Mesothelial cell of epicardium (in vitro differentiated cells): ENCODE results near the gene TBCD. TPM values are rescaled to one million over a fixed set of nuclear protein-coding genes. Genes with fewer than 3 reads are reported as not detected.

Experiments
- DNase-seq, 2 experiments: peaks; one replicate each; pipeline ENCODE4 v3.0.0; 2021; ENCODE audit warnings: low spot score in 2 of 2; ENCODE audit not compliant: unreplicated experiment in 2 of 2
- H3K27ac Mint-ChIP-seq: 2 replicates; pipeline ENCODE4 v1.8.0; 2021; ENCODE audit warnings: mixed read lengths
- H3K27me3 Mint-ChIP-seq: 2 replicates; pipeline ENCODE4 v1.8.0; 2021; ENCODE audit warnings: low read depth, mixed read lengths
- H3K36me3 Mint-ChIP-seq: 2 replicates; pipeline ENCODE4 v1.8.0; 2021; ENCODE audit warnings: mixed read lengths
- H3K4me1 Mint-ChIP-seq: 2 replicates; pipeline ENCODE4 v1.8.0; 2021; ENCODE audit warnings: mixed read lengths
- H3K4me3 Mint-ChIP-seq: 2 replicates; pipeline ENCODE4 v1.8.0; 2021; ENCODE audit warnings: mild to moderate bottlenecking, moderate library complexity, mixed read lengths
- H3K9me3 Mint-ChIP-seq: 2 replicates; pipeline ENCODE4 v1.8.0; 2021; ENCODE audit warnings: mixed read lengths
- CTCF ChIP-seq: fragments of 200-600 bp; sonication (generic); IDR thresholded peaks from one replicate; pipeline ENCODE4 v1.5.0; 2021; ENCODE audit warnings: antibody characterized with exemption; ENCODE audit not compliant: unreplicated experiment
- total RNA-seq: library from RNA; stranded (reverse); gene quantifications from 3 replicates; pipeline ENCODE4 v1.2.1, GENCODE V29; 2021

The TBCD gene
- total RNA-seq, 1 donor from 2014 or later, result 117 TPM

DNA sequence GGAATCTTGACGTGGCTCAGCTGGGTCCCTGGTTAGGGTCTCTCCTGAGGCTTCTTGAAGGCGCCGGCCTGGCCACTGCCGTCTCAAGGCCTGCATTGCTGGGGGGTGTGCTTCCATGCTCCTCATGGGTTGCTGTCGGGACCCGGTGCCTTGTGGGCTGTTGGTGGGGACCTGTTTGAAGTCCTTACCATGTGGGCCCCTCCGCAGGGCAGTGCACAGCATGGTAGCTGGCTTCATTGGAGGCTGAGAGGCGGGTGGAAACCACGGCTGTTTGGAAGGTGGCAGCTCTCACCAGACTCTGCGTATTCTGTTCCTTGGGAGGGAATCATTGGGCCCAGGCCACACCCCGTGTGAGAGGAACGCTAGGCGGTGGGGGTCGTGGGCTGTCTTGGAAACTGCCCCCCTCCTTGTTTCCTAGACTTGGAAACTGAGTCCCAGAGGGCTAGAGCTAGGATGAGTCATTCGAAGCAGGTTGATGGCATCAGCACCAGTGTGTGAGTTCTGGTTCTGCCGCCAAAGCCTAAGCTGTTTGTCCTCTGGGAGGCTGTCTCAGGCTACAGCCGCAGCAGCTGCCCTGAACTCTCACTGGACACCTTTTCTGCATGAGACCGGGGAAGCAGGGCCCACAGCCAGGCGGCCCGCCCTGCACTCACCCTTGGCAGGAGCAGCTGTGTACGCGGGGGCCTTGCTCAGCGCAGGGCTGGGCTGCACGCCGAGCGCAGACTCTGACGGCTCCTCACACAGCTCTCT lies 52.8 kb downstream of the TBCD start:
- peaks cover 15% of the 10 kb centered on the region for H3K9me3 Mint-ChIP-seq
- H3K27ac Mint-ChIP-seq, result no peak overlapping the region
- H3K27me3 Mint-ChIP-seq, result no peaks in the 10 kb centered on the region
- no peak for DNase-seq
- H3K36me3 Mint-ChIP-seq, result peaks cover 32% of the 10 kb centered on the region
- no peak overlapping the region for H3K4me3 Mint-ChIP-seq
- TF ChIP-seq CTCF, result no peak
- peaks cover 14% of the 10 kb centered on the region for H3K4me1 Mint-ChIP-seq

DNA sequence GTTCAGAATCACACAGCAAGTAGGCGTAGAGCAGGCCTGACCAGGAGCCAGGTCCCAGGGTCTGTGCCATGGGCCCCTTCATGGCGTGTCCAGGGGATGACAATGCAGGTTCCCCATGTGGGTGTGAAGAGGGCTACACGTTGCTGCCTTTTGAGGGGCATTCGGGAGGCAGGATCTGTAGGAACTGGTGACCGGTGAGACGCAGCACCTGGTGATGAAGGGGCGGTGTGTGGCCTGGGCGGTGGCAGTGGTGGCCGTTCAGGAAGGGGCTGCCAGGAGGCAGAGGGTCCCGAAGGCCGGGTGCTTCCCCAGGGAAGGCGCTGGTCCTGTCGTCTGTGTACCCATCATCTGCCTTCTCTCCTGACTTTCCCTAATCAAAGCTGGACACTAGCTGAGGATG lies 53.4 kb downstream of the TBCD start:
- Mint-ChIP-seq H3K4me3 (no peak overlapping the region), H3K9me3 (peaks cover 15% of the 10 kb centered on the region)
- no peak for TF ChIP-seq CTCF

GRCh38 chr17:82805823-82806222 lies 54.0 kb downstream of the TBCD start:
- H3K9me3 Mint-ChIP-seq, result peaks cover 15% of the 10 kb centered on the region
- no peaks in the 10 kb centered on the region for H3K27me3 Mint-ChIP-seq
- H3K4me1 Mint-ChIP-seq, result peaks cover 18% of the 10 kb centered on the region
- no peak overlapping the region for H3K27ac Mint-ChIP-seq
- no peak for TF ChIP-seq CTCF
- DNase-seq, result no peak
- H3K4me3 Mint-ChIP-seq, result no peak overlapping the region
- peaks cover 22% of the 10 kb centered on the region for H3K36me3 Mint-ChIP-seq

More for the DNA sequence above, 53.4 kb downstream of the TBCD start:
- Mint-ChIP-seq H3K27ac (no peak overlapping the region), H3K27me3 (no peaks in the 10 kb centered on the region), H3K36me3 (peaks cover 26% of the 10 kb centered on the region), H3K4me1 (peaks cover 18% of the 10 kb centered on the region)
- DNase-seq, result no peak

DNA sequence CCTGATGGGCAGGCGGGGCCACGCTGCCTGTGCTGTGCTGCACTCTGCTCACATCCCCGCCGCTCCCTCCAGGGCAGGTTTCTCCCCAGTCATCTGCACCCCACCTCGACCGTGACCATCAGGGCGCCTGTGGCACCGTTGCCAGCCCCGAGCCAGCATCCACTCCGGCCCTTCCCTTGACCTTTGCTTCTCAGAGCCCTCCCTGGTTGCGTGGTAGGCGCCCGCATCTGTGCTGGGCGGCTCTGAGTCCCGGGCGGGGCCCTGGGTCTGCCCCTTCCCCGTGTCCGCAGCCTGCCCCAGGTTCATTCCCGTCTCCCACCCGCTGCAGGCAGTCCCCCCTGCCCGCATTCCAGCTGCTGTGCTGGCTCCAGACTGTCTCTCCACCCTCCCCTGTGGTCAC lies 54.8 kb downstream of the TBCD start:
- peaks cover 18% of the 10 kb centered on the region for H3K4me1 Mint-ChIP-seq
- no peak overlapping the region for H3K4me3 Mint-ChIP-seq
- no peaks in the 10 kb centered on the region for H3K27me3 Mint-ChIP-seq
- peaks cover 9% of the 10 kb centered on the region for H3K9me3 Mint-ChIP-seq
- H3K27ac Mint-ChIP-seq, result peak overlapping the region; percentile 56
- peaks cover 18% of the 10 kb centered on the region for H3K36me3 Mint-ChIP-seq
- no peak for DNase-seq
- no peak for TF ChIP-seq CTCF

GRCh38 chr17:82807101-82807500 lies 55.2 kb downstream of the TBCD start:
- peaks cover 14% of the 10 kb centered on the region for H3K36me3 Mint-ChIP-seq
- H3K4me1 Mint-ChIP-seq, result peaks cover 18% of the 10 kb centered on the region
- DNase-seq, result no peak
- H3K4me3 Mint-ChIP-seq, result no peak overlapping the region
- H3K9me3 Mint-ChIP-seq, result peaks cover 7% of the 10 kb centered on the region
- TF ChIP-seq CTCF, result no peak
- H3K27me3 Mint-ChIP-seq, result no peaks in the 10 kb centered on the region
- peak overlapping the region; percentile 56 for H3K27ac Mint-ChIP-seq

- DNase-seq, result no peak
- no peaks in the 10 kb centered on the region for H3K27me3 Mint-ChIP-seq
- peaks cover 11% of the 10 kb centered on the region for H3K36me3 Mint-ChIP-seq
- H3K27ac Mint-ChIP-seq, result no peak overlapping the region
- peaks cover 4% of the 10 kb centered on the region for H3K9me3 Mint-ChIP-seq
- peaks cover 18% of the 10 kb centered on the region for H3K4me1 Mint-ChIP-seq
- no peak for TF ChIP-seq CTCF
- no peak overlapping the region for H3K4me3 Mint-ChIP-seq
These were observed 55.7 kb downstream of the TBCD start for GRCh38 chr17:82807562-82807961.
